ENCODE data around the gene ASGR1. TPM values are rescaled to one million over a fixed set of nuclear protein-coding genes. Genes with fewer than 3 reads are reported as not detected.
"Not testable (repeated sequence)": the region's sequence is repeated elsewhere in the genome, so short reads cannot be mapped to it uniquely, and the experiment has no call there.

The ASGR1 gene
- total RNA-seq, 2 experiments from 2014 or later, result 0.29 to 0.62 TPM

DNA sequence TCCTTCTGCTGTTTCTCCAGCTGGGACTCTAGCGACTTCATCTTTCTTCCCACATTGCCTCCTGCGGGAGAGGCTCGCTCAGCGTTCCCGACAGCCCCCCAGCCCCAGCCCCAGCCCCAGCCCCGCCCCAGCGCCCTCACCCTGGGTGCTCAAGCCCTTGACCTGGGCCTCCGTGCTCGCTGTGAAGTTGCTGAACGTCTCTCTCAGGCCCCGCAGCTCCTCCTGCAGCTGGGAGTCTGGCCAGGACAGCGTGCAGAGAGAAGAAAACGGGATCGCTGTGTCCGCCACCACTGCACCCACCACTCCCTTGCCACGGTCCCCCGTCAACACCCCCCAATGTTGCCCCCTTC lies 2.4 kb downstream of the ASGR1 start:
- no peak overlapping the region for H3K27ac Mint-ChIP-seq
- H3K27me3 Mint-ChIP-seq, result peaks cover 16% of the 10 kb centered on the region
- ChIA-PET CTCF (interaction anchor here (0.6 to 2.6 kb wide), 14 partner anchors 11 to 498 kb away, joined by 3 to 13 read pairs (median 4); no protein-coding TSS in a partner anchor), POLR2A (interaction anchor here (0.6 kb wide), 1 partner anchor 265 kb away, joined by 3 read pairs; no protein-coding TSS in a partner anchor)
- DNase-seq, result no peak
- H3K4me1 Mint-ChIP-seq, result peaks cover 13% of the 10 kb centered on the region
- H3K4me3 Mint-ChIP-seq, result no peak overlapping the region
- H3K36me3 Mint-ChIP-seq (ENCODE audit: low read depth), result no peaks in the 10 kb centered on the region
- H3K9me3 Mint-ChIP-seq, result no peaks in the 10 kb centered on the region

DNA sequence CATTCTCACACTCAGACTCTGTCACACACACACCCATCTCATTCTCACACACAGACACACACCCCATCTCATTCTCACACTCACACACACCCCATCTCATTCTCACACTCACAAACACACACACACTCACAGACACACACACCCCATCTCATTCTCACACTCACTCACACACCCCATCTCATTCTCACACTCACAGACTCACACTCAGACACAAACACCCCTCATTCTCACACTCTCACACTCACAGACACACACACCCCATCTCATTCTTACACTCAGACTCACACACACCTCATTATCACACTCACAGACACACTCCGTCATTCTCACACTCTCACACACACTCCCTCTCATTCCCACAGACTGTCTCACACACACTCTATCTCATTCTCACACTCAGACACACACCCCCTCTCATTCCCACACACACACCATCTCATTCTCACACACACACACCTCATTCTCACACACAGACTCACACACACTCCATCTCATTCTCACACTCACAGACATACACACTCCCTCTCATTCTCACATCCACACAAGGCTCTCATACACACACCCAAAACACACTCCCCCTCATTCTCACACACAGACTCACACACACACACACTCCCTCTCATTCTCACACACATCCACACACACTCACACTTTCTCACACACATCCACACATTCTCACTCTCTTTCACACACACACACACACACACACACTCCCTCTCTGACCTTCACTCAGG lies 2.9 kb downstream of the ASGR1 start:
- ChIA-PET CTCF (interaction anchor here (0.6 to 2.5 kb wide), 4 partner anchors 12 to 497 kb away, joined by 4 to 12 read pairs (median 4); no protein-coding TSS in a partner anchor), POLR2A (interaction anchor here (0.6 kb wide), 1 partner anchor 264 kb away, joined by 3 read pairs; no protein-coding TSS in a partner anchor)
- no peak overlapping the region for H3K27ac Mint-ChIP-seq
- no peaks in the 10 kb centered on the region for H3K36me3 Mint-ChIP-seq (ENCODE audit: low read depth)
- peaks cover 13% of the 10 kb centered on the region for H3K4me1 Mint-ChIP-seq
- DNase-seq, result no peak
- H3K9me3 Mint-ChIP-seq, result no peaks in the 10 kb centered on the region
- H3K27me3 Mint-ChIP-seq, result peaks cover 16% of the 10 kb centered on the region
- no peak overlapping the region for H3K4me3 Mint-ChIP-seq

DNA sequence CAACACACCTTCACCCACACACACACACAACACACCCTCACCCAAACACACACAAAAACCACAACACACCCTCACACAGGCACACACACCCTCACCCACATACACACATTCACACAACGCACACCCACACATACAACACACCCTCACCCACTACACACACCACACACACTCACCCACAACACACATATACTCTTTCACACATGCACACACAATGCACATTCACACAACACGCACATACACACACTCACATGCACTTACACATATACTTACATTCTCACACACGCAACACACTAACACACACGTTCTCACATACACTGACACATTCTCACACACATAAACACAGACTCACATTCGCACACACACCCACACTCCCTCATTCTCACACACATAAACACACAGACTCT lies 3.8 kb downstream of the ASGR1 start:
- H3K4me1 Mint-ChIP-seq, result peaks cover 13% of the 10 kb centered on the region
- H3K27me3 Mint-ChIP-seq, result peaks cover 16% of the 10 kb centered on the region
- ChIA-PET POLR2A (no interaction called here), CTCF (no interaction called here)
- H3K4me3 Mint-ChIP-seq, result no peak overlapping the region
- H3K9me3 Mint-ChIP-seq, result no peaks in the 10 kb centered on the region
- no peak for DNase-seq
- no peak overlapping the region for H3K27ac Mint-ChIP-seq
- no peaks in the 10 kb centered on the region for H3K36me3 Mint-ChIP-seq (ENCODE audit: low read depth)

DNA sequence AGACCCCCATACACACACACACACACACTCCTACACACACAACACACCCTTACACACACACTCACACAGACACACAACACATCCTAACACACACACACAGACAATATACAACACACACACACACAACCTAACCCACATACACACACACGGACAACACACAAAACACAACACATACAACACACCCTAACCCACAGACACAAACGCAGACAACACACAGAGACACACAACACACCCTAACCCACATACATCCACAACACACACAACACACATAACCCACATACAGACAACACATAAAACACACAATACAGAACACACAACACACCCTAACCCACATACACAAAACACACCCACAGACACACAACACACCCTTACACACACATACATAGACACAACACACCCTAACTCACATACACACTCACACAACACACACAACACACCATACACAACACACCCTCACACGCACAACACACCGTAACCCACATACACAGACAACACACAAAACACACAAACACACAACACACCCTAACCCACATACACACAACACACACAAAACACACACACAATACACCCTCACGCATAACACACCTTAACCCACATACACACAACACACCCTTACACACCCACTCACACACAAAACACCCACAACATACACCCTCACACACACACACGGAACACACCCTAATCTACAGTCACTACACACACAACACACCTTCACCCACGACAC lies 4.4 kb downstream of the ASGR1 start:
- CTCF ChIA-PET, result no interaction called here
- POLR2A ChIA-PET, result no interaction called here
- Mint-ChIP-seq H3K9me3 (no peaks in the 10 kb centered on the region), H3K4me3 (no peak overlapping the region), H3K4me1 (peaks cover 13% of the 10 kb centered on the region), H3K27ac (no peak overlapping the region), H3K27me3 (peaks cover 16% of the 10 kb centered on the region), H3K36me3 (ENCODE audit: low read depth) (no peaks in the 10 kb centered on the region)
- no peak for DNase-seq

DNA sequence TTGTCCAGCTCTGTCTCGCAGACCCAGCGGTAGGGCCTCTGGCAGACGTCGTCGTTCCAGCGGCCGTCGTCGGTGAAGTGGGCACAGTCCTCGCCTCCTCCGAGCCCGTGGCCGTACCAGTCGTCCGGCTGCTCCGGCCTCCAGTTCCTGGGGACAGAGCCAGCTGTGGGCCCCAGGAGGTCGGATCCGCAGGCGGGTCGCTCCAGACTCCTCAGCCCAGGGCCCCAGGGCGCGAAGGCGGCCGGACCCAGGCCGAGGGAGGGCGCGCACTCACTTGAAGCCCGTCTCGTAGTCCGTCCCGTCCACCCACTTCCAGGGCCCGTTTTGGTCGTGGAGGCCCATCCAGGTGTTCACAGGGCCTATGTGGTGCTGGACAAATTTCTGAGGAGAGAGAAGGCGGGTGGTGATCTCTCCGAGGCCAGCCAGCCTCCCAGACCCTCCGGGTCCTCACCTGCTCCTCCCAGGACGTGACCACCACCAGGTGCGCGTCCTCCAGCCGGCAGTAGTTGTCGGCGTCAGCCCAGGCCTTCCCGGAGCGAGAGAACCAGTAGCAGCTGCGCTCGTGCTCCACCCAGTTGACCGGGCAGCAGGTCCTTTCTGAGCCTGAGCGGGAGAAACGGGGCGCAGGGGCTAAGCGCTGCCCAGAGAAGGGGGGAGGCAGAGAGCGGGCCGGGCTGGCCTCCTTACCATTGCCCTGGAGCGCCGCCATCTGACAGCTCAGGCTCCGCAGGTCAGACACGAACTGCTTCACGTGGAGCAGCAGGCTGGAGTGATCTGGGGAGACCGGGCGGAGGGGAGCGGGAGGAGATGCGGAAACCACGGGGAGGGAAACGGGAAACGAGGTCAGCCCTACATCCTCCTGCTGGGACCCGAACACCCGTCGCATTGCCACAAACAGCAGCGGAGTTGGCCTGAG lies 5.2 kb downstream of the ASGR1 start:
- CTCF ChIA-PET, result interaction anchor here (0.6 kb wide), 2 partner anchors 13 to 29 kb away, joined by 3 read pairs; no protein-coding TSS in a partner anchor
- H3K9me3 Mint-ChIP-seq, result peaks cover 3% of the 10 kb centered on the region
- no peak overlapping the region for H3K27ac Mint-ChIP-seq
- no peaks in the 10 kb centered on the region for H3K36me3 Mint-ChIP-seq (ENCODE audit: low read depth)
- H3K4me1 Mint-ChIP-seq, result peaks cover 13% of the 10 kb centered on the region
- POLR2A ChIA-PET, result no interaction called here
- DNase-seq, result peak; percentile 60
- H3K4me3 Mint-ChIP-seq, result no peak overlapping the region
- H3K27me3 Mint-ChIP-seq, result peaks cover 14% of the 10 kb centered on the region

DNA sequence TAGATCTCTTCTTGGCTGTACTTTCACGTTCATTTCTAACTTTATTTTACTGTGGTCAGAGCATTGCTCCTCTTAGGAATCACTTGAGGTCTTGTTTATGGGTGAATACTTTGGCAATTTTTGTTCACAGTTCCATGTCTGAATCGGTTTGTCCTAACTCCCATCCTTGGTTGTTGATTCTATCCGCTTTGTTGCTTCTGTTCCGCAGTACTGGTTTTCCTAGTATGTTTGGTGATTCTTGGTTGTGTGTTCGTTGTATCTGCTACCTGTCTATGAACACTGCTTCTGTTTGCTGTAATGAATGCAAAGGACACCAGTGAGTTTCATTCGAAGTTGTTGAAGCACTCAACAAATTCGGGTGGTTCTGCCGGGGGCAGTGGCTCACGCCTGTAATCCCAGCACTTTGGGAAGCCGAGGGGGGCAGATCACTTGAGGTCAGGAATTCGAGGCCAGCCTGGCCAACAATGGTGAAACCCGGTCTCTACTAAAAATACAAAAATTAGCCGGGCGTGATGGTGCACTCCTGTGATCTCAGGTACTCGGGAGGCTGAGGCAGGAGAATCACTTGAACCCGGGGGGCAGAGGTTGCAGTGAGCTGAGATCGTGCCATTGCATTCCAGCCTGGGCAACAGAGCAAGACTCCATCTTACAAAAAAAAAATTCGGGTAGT lies 6.5 kb downstream of the ASGR1 start:
- H3K9me3 Mint-ChIP-seq; H3K27ac Mint-ChIP-seq; H3K4me1 Mint-ChIP-seq; H3K4me3 Mint-ChIP-seq; H3K27me3 Mint-ChIP-seq; DNase-seq; H3K36me3 Mint-ChIP-seq (ENCODE audit: low read depth); POLR2A ChIA-PET: not testable (repeated sequence)
- CTCF ChIA-PET, result interaction anchor here (0.6 kb wide), 1 partner anchor 30 kb away, joined by 3 read pairs; no protein-coding TSS in a partner anchor

DNA sequence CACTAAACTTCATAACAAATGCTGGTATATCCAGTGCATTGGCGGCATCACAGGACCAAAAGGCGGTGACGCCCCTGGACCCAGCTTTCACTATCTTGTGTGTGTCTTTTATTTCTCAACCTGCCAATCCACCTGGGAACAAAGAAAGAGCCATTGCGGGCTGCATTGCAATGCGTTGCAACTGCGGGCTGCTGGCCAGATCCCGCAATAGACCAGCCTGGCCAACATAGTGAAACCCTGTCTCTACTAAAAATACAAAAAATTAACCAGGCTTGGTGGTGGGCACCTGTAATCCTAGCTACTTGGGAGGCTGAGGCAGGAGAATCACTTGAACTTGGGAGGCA lies 9.6 kb downstream of the ASGR1 start:
- CTCF ChIA-PET; H3K4me3 Mint-ChIP-seq; H3K27ac Mint-ChIP-seq; POLR2A ChIA-PET; H3K9me3 Mint-ChIP-seq; DNase-seq; H3K4me1 Mint-ChIP-seq; H3K27me3 Mint-ChIP-seq; H3K36me3 Mint-ChIP-seq (ENCODE audit: low read depth): not testable (repeated sequence)

DNA sequence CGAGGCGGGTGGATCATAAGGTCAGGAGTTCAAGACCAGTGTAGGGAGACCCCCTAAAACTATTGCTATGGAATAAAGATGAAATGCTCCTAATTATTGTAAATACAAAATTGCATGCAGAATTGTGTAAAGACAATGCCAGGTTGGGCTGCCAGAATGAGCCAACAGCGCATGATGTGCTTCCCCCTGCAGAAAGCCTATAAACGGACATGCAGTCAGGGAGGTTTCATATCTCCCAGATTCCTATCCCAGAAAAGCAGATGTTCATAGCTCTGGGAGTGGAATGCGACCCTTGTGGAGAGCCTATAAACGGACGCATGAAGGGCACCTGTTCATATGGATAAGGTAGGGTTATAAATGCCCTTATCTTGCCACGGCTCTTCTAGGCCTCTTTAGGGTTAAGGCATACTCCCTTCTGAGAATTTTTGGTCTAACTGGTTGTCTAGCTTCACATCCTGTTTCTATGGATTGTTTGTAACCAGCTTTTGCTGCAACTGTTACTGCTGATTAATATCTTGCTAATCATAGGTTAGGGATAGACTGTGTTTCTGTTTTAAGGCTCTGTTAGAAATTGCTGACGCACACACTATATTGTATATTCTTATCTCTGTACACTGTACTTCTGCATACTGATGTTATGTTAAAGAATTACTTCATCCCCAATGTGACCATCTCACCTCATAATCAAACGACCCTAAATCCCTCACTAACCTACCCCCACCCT lies 10.2 kb downstream of the ASGR1 start:
- H3K36me3 Mint-ChIP-seq (ENCODE audit: low read depth); H3K27me3 Mint-ChIP-seq; H3K4me1 Mint-ChIP-seq; H3K27ac Mint-ChIP-seq; POLR2A ChIA-PET; CTCF ChIA-PET; DNase-seq; H3K4me3 Mint-ChIP-seq; H3K9me3 Mint-ChIP-seq: not testable (repeated sequence)

DNA sequence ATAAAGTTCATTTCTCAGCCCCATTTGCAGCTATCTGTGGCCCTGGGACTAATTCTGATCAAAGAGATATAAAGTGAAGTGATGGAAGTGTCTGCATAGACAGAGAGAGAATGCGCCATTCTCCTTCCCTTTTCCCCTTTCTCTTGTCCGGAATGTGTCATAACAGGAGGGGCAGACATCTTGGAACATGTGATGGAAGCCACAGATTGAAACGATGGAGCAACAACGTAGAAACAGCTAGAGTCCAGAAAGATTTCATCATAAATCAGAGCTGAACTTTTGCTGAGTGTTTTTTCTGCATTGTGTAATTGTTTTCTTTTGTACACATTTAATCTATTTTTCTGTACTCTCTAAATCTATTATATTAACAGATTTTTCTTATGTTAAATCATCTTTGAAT lies 11.3 kb downstream of the ASGR1 start:
- CTCF ChIA-PET, result interaction anchor here (1.0 kb wide), 1 partner anchor 116 kb away, joined by 3 read pairs; no protein-coding TSS in a partner anchor

DNA sequence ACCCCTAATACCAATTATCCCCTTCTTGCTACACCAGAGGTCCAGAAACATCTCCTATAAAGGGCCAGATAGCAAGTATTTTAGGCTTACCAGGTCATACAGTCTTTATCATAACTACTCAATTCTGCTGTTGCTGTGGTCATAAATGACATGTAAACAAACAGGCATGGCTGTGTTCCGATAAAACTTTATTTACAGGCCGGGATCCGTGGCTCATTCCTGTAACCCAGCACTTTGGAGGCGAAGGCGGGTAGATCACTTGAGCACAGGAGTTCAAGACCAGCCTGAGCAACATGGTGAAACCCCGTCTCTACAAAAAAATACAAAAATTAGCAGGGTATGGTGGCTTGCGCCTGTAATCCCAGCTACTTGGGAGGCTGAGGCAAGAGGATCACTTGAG lies 12.3 kb downstream of the ASGR1 start:
- CTCF ChIA-PET, result no interaction called here
- Mint-ChIP-seq H3K4me1 (no peaks in the 10 kb centered on the region), H3K36me3 (ENCODE audit: low read depth) (no peaks in the 10 kb centered on the region), H3K27me3 (peaks cover 3% of the 10 kb centered on the region), H3K27ac (no peak overlapping the region), H3K4me3 (no peak overlapping the region), H3K9me3 (peaks cover 3% of the 10 kb centered on the region)
- POLR2A ChIA-PET, result no interaction called here
- DNase-seq, result no peak

More for the DNA sequence above, 11.3 kb downstream of the ASGR1 start:
- Mint-ChIP-seq H3K36me3 (ENCODE audit: low read depth) (no peaks in the 10 kb centered on the region), H3K4me3 (no peak overlapping the region), H3K27me3 (peaks cover 6% of the 10 kb centered on the region), H3K9me3 (peaks cover 3% of the 10 kb centered on the region), H3K27ac (no peak overlapping the region), H3K4me1 (no peaks in the 10 kb centered on the region)
- no peak for DNase-seq
- POLR2A ChIA-PET, result no interaction called here

DNA sequence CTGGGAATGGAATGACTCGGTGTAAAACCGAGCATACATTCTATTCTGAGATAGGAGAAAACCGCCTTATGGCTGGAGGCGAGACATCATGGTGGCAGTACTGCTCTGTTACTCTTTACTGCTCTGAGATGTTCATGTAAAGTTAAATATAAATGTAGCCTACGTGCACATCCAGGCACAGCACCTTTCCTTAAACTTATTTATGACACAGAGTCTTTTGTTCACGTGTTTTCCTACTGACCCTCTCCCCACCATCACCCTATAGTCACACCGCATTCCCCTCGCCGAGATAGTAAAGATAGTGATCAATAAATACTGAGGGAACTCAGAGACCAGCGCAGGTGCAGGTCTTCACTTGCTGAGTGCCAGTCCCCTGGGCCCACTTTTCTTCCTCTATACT lies 19.6 kb downstream of the ASGR1 start:
- H3K27me3 Mint-ChIP-seq; H3K36me3 Mint-ChIP-seq (ENCODE audit: low read depth); H3K4me3 Mint-ChIP-seq; POLR2A ChIA-PET; DNase-seq; H3K27ac Mint-ChIP-seq; H3K4me1 Mint-ChIP-seq; H3K9me3 Mint-ChIP-seq: not testable (repeated sequence)
- CTCF ChIA-PET, result interaction anchor here (0.9 kb wide), 1 partner anchor 18 kb away, joined by 4 read pairs; no protein-coding TSS in a partner anchor

DNA sequence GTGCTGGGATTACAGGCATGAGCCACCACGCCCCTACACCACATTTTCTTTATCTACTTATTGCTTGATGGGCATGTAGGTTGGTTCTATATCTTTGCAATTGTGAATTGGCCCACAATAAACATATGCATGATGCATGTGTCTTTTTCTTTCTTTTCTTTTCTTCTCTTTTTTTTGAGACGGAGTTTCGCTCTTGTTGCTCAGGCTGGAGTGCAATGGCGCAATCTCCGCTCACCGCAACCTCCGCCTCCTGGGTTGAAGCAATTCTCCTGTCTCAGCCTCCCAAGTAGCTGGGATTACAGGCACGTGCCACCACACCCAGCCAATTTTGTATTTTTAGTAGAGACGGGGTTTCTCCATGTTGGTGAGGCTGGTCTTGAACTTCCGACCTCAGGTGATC lies 20.7 kb downstream of the ASGR1 start:
- CTCF ChIA-PET; POLR2A ChIA-PET; H3K4me3 Mint-ChIP-seq; H3K4me1 Mint-ChIP-seq; H3K27ac Mint-ChIP-seq; H3K9me3 Mint-ChIP-seq; DNase-seq; H3K36me3 Mint-ChIP-seq (ENCODE audit: low read depth): not testable (repeated sequence)
- H3K27me3 Mint-ChIP-seq, result peaks cover 13% of the 10 kb centered on the region

All from activated CD4-positive, alpha-beta T cell treated with anti-CD3 and anti-CD28 coated beads, Interleukin-2, amount 10 ng/mL, durations not matched to agents 7 days and 5 days (primary cell).